ENCODE results near the gene LHX8.
"Not testable (repeated sequence)": the region's sequence is repeated elsewhere in the genome, so short reads cannot be mapped to it uniquely, and the experiment has no call there.

Gene LHX8

DNA sequence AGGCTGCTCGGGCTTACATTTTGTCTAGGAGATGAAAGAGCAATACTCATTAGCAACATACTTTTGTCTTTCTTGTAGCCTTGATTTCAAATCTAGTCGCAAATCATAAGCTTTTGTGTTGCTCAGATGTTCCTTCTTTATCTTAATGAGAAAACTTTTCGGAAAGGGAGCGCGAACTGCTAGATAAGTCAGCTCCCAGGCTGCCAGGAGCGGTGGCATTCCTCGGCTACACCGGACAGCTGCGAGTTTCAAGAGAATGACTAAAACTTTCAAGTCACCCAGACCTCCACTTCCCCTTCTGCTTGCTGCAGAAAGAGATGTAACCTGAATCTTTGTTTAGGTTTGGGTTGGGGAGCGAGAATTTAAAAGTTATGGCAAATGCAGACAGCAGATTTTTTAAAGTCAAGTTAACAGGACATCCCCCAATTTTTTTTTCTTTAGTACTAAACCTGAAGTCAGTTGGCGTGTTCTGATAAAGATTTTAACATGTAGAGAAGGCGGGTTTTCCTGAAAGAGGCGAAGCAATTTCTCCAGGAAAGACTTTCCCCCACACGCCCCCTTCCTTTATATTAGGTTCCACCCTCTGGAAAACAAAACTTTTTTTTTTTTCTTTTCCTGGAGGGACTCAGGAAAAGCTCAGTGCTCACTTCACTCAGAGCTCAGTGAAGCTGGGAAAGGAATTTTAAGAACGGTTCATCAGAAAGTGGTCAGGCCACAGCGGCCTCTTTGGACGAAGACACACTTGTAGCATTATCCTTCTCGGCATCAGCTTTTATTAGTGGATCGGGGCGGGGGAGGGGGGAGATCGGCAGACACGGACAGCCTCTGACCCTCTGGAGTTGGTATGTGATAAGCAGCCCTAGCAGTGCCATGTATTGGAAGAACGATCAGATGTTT lies at the start of gene LHX8:
TSS of gene LHX8 (plus strand) at position 639 of the 897 bp plus-strand sequence. CDS start 2,227 bp downstream, outside the sequence.
- FAIRE-seq (no peak), DNase-seq (ENCODE audit: insufficient read length, low spot score) (no peak)
- TF ChIP-seq POLR2A (IDR thresholded peaks at IDR 0.05; ENCODE audit: low read depth, low read length): no peak

DNA sequence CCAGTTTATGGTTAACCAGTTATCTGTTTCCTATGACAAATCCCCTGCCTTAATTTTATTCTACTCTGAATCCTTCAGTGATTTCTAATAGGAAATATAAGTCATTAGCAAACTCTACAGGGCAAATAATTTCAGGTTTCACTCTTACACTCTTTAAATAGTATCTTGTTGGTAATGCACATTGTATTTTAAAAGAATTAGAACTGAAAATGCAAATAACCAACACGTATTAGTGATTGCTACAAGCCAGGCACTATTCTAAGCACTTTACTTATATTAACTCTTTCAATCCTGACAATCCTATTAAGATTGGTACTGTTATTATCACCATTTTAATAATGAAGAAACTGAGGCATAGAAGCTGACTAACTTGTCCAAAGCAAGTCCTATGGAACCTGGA lies 48.3 kb upstream of the LHX8 start:
- FAIRE-seq (no peak), DNase-seq (ENCODE audit: insufficient read length, low spot score) (no peak)

DNA sequence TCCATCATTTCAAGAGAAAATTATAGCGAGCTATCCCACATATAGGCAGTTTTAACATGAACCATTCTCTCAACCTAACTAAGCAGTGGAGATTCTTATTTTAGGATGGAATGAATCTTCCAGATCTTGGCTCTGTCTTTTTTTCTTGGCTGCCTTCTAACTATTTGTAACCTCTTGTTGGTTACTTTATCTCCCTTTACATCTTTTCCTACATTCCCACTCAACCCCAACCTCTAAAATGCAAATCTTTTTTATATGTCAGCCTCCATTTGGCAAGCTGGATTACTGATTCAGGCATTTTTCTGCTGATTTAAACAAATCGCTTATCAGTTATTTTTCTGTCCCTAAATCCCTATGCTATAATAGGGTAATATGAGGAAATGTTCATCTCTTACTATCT lies 46.9 kb upstream of the LHX8 start:
- no peak for TF ChIP-seq POLR2A (IDR thresholded peaks at IDR 0.05; ENCODE audit: low read depth, low read length)
- FAIRE-seq: no peak
- DNase-seq (ENCODE audit: insufficient read length, low spot score): no peak

More for the DNA sequence above, 48.3 kb upstream of the LHX8 start:
- no peak for TF ChIP-seq POLR2A (IDR thresholded peaks at IDR 0.05; ENCODE audit: low read depth, low read length)

DNA sequence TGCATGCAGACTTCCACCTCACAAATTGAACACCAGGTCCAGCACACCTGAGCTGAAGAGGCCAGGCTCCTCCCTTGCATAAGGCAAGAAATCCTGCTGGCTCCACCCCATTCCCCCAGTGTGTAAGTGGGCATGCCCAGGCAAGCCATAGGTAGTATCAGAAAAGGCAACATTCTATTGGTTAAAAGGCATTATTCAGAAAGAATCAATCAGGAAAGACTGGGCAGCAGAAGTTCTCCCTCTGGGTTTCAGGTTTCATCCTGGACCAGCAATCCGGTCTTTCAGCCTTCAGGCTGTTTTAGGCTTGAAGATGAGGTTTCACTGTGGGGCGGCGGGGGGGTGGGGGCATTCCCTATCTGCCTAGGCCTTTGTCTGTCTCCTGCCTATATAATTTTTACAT lies 42.0 kb upstream of the LHX8 start:
- DNase-seq (ENCODE audit: insufficient read length, low spot score) (no peak), FAIRE-seq (no peak)
- no peak for TF ChIP-seq POLR2A (IDR thresholded peaks at IDR 0.05; ENCODE audit: low read depth, low read length)

DNA sequence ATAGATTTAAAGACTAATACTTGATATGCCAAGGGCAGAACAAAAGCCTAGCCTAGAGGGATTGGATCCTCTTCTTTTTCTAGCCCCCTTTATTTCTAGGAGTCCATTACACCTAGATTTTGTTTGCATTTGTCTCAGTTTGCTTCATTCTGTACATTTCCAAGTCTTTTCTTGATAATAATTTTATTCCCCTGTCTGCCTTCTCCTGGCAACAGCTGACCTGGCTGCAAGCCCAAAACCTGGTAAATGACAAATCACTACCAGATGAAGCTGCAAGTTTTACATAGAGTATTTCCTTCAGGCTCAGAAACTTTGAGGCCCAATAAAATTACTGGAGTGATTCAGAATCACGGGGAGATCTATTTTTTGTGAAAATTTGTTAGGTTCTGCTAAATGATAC lies 36.5 kb upstream of the LHX8 start:
- FAIRE-seq (no peak), DNase-seq (ENCODE audit: insufficient read length, low spot score) (no peak)
- TF ChIP-seq POLR2A (IDR thresholded peaks at IDR 0.05; ENCODE audit: low read depth, low read length): no peak

DNA sequence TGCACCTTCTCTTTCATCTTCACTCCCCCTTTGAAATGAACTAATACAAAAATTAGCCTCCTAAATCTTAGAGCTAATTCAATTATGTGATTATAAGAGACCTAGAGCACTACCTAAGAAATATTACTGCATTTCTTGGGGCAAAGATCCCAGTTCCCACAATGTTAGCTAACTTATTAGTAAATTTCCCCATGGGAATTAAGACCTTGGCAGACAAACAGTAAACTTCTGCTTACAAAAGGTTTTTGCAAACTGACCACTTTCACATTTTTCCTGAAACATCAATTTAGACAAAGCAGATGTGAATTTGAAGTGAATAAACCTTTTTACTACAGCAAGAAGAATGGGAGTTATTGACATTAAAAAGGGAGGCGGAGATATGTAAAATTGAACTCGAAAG lies 34.6 kb upstream of the LHX8 start:
- TF ChIP-seq POLR2A (IDR thresholded peaks at IDR 0.05; ENCODE audit: low read depth, low read length): no peak
- DNase-seq (ENCODE audit: insufficient read length, low spot score): no peak
- no peak for FAIRE-seq

DNA sequence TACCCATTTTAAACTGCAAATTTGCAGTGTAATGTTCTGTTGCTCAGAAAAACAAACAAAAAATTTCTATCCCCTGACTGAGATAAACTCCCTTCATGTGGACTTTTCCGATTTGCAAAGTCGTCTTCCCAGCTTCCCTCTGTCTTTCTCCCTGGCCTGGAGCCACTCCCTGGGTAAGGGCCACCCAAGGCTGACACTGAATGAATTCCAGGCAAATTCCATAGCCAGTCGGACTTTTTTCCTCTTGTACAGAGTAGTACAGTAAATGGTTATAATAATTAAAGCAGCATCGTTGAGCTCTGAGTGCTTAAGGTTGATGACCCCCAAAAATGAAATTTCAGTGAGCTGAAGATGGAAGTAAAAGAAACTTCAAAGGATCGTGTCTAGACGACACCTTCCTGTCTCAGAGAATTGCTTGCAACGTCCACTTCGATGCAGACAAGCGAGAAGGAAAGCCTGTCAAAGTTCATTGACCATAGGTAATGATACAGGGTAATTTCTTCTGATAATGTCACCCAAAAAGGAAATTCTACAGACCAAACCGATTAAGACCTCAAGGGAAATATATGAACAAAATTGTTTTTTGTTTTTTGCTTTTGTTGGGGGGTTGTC lies 33.6 kb upstream of the LHX8 start:
- FAIRE-seq: no peak
- no peak for TF ChIP-seq POLR2A (IDR thresholded peaks at IDR 0.05; ENCODE audit: low read depth, low read length)
- no peak for DNase-seq (ENCODE audit: insufficient read length, low spot score)

DNA sequence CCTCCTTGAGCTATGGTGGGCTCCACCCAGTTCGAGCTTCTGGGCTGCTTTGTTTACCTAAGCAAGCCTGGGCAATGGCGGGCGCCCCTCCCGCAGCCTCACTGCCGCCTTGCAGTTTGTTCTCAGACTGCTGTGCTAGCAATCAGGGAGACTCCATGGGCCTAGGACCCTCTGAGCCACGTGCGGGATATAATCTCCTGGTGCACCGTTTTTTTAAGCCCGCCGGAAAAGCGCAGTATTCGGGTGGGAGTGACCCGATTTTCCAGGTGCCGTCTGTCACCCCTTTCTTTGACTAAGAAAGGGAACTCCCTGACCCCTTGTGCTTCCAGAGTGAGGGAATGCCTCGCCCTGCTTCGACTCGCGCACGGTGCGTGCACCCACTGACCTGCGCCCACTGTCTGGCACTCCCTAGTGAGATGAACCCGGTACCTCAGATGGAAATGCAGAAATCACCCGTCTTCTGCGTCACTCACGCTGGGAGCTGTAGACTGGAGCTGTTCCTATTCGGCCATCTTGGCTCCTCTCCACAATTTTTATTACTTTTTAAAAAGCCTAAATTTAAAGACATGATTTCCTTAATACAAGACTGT lies 21.7 kb upstream of the LHX8 start:
- FAIRE-seq; DNase-seq (ENCODE audit: insufficient read length, low spot score): not testable (repeated sequence)

DNA sequence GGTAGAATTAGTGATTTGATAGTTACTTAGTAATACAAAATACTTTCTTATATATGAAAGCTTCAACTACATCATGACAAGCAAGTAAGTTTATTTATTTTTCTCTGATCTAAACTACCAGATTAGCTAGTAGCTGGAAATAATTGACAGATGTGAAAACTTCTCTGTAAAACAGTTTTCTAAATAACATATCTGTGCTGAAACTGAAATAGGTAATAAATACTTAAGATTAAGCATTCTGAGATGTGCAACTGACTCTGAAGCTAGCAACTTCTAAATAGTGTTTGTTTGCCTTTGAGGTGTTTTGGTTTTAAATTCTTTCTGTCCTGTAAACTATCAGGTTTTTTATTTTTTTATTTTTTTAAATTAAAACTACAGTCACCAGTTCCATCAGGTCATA lies 18.5 kb upstream of the LHX8 start:
- FAIRE-seq: no peak
- TF ChIP-seq POLR2A (IDR thresholded peaks at IDR 0.05; ENCODE audit: low read depth, low read length): no peak

DNA sequence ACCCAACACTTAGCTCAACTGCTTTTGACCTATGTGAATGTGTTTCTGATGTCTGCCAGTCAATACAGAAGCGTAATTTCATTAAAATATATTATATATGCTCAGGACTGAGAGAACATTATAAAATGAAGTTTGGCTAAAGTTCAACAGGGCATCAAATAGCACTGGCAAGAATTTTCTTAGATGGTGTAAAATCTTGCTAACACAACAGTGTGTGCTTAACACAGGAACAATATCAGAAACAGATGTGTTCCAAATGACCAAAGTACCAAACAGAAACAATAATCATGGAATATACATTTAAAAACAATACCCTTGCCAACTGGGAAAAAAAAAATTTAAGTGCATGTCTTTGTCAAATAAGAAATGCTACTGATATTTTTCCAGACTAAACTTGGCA lies 10.4 kb upstream of the LHX8 start:
- DNase-seq (ENCODE audit: insufficient read length, low spot score) (no peak), FAIRE-seq (no peak)
- no peak for TF ChIP-seq POLR2A (IDR thresholded peaks at IDR 0.05; ENCODE audit: low read depth, low read length)

More for the DNA sequence above, 18.5 kb upstream of the LHX8 start:
- no peak for DNase-seq (ENCODE audit: insufficient read length, low spot score)

DNA sequence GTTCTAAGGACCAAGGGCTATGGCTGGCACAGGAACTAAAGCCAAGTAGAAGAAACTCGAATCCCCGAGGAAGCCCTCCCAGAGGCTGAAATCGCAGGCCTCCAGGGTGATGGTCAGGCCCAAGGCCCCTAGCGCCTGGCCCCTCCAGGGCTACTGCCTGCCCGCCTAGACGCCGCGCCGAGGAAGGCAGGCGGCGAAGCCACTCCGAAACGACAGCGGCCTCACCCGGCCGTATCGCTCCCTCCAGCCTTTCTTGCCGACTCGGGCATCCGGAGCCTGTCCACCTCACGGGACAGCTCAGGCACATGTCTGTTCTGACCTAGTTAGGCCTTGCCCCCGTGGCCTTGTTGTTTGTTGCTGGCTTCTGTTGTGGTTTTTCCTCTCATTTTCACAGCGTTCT lies 9.7 kb upstream of the LHX8 start:
- FAIRE-seq (no peak), DNase-seq (ENCODE audit: insufficient read length, low spot score) (no peak)
- TF ChIP-seq POLR2A (IDR thresholded peaks at IDR 0.05; ENCODE audit: low read depth, low read length): no peak

DNA sequence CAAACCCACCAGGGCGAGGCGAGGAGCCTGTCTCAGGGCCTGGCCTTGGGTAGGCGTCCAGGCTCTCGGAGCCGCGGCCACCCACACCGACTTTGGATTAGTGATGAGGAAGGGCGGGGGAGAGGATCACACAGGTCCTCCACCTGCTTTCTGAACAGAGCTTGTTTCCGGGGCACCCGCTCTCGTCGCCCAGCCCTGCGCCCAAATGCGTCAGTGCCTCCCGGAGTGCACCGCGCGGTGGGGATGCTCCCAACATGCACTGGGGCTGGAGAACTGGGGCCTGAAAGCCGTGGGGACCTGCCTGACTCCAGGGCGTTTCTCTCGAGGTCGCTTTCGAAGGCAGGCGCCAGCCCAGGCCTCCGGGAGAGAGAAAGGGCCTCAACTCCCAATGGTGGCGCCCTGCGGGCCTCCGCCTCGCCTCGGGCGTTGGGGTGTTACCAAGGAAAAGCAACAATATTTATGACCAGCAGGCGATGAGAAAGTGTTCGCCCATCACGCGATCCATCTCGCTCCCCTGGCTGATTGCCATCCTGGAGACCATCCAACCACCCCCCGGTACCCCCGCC lies 8.9 kb upstream of the LHX8 start:
- DNase-seq (ENCODE audit: insufficient read length, low spot score) (no peak), FAIRE-seq (no peak)
- TF ChIP-seq POLR2A (IDR thresholded peaks at IDR 0.05; ENCODE audit: low read depth, low read length): no peak

DNA sequence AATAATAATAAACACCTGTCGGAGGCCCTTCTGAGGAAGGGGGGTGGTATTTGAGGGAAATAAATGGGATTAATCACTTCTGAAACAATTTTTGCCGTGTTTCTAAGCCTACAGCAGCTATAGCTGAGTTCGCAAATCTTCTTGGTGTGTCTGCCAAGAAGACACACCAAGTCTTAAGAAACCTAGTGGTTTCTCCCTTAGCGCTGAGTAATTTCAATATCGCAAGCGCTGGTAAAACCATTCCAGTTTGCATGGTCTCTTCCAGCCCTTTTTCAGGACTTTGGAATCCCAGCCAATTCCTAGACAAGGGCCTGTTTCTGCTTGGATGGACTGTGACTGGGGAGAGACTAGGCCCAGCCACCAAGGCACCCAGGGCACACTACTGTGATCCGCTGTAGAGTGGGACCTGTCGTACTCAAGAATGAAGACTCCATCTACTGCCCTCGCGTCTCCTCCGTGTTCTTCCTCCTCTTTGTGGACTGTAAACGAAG lies 7.5 kb upstream of the LHX8 start:
- no peak for FAIRE-seq
- no peak for DNase-seq (ENCODE audit: insufficient read length, low spot score)
- TF ChIP-seq POLR2A (IDR thresholded peaks at IDR 0.05; ENCODE audit: low read depth, low read length): no peak

Data from H54 (cell line).